Stimulated activated CD4-positive, alpha-beta T cell treated with anti-CD3 and anti-CD28 coated beads, Interleukin-2, amount 100 ng/mL, for 24 hours (primary cell): ENCODE measurements around the gene CACNB2.
"Not testable (repeated sequence)": the region's sequence is repeated elsewhere in the genome, so short reads cannot be mapped to it uniquely, and the experiment has no call there.

Source experiments
- DNase-seq, 2 donors: peaks; one replicate each; pipeline ENCODE4 v3.0.0-alpha.2; 2020

The CACNB2 gene

DNA sequence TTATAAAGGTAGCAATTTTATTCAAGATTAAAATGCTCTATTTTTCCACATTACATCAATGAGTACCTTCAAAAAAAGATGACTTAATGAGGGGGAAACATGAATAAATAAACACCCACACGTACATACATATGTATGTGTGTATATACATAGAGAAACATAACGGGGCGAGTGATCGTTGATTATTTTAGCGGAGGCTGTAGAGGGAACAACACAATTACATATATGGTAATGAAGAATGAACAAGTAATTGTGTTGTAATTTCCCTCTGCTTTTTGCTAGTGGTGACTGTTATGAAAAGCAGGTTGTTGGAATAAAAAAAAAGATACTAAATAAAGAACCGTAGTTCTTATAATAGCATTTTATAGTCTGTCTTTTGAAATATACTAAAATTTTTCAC is 63.2 kb downstream of the CACNB2 start:
- no peak for DNase-seq

DNA sequence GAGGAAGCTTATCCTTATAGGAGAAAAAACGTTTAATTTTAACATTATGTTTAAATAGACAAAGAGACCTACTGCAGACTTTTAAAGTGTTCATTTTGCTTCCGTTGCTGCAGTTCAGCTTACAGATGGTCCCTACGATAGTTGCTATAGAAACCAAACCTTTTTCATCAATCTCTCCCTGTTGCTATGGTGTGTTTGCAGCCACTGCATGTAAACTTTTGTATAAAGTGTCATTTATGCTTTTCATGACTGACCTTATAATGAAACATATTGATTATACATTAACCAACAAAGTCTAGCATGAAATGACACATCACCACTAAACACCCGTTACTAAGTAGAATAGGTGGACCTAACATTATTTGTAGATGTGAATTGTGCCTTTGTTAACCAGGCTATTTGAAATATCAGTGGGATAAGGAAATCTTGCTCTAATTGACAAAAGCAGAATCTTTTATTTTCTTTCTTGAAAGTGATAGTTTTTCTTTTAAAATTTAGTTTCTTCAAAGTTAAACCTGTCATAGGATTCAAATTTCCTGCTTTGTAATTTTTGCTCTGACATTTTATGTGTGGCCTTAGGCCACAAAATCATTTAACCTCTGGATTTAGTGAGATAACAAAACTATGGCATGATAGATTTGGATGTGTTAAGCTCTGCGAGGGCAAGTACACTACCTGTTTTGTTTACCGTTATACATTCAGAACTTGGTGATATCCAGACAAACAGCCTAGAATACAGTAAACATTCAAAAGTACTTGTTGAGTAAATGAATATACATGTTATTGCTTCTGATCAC is 64.0 kb downstream of the CACNB2 start:
- no peak for DNase-seq

DNA sequence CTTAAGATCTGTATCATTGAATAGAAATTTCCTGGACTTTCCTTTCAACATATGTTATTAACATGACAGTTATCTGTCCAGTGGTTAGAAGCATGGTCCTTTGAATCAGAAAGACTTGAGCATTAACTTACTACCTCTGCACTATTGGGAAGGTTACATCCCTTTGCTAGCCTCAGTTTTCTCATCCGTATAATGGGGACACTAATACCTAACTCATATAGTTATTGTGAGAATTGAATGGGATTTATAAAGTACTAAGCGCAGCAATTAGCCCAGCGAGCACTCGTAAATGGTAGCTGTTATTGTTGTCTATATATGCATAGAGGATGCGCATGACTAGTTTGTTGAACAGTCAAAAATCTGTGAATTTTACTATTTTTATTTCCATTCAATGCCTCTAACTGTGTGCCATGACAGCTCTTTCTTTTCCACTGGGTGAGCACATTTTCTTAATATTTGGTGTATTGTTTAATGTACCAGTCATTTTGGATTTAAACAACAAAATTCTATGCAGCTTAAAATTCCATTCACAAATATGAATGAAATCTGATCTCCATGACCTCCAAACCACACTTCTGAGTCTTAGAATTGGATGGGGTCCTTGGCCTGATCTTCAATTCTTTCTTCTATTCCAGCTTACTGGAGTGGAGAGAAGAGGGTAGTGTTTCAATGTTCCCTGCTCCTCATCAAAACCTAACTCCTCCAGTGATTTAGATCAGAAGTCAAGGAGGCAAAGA is 65.0 kb downstream of the CACNB2 start:
- DNase-seq = no peak

DNA sequence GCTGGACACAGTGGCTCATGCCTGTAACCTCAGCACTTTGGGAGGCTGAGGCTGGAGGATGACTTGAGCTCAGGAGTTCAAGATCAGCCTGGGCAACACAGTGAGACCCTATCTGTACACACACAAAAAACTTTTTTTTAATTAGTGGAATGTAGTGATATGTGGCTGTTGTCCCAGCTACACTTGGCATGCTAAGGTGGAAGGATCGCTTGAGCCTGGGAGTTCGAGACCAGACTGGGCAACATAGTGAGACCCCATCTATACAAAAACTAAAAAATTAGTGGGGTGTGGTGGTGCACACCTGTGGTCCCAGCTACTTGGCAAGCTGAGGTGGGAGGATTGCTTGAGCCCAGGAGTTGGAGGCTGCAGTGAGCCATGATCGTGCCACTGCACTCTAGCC is 68.0 kb downstream of the CACNB2 start:
- not testable (repeated sequence) for DNase-seq

DNA sequence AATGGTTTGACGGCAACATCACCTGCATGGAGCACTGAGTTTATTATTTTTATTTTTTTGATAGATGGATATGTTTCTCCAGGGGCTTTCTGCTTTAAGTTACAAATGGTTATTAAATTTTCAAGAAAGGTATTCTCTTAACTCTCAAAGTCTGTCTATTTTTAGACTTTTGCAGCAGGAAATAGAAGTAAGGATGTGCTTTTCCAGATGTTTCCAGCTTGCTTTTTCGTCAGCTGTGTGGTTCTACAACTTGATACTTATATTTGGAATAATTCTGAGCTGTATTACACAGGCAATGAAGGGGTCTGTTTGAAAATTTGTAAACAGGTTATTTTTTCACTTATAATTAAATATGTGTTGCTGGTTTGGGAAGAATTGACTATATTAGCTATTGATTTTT is 69.0 kb downstream of the CACNB2 start:
- DNase-seq = no peak

DNA sequence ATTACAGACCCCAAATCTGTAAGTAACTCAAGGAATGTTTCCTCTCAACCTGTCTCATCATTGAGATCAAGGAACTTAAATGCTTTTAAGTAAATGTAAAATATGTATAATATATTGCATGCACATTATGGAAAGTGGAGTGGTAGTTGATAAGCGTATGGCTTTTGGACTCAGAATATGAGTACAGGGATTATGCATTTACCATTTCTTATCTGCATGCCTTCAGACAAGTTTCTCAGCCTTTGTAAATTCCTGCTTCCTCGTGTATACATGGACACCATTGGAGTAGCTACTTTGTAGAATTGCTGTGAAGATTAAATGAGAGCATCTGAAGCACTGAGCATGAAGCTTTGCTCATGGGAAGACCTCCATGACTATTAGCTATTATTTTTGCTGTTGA is 70.5 kb downstream of the CACNB2 start:
- DNase-seq = no peak

DNA sequence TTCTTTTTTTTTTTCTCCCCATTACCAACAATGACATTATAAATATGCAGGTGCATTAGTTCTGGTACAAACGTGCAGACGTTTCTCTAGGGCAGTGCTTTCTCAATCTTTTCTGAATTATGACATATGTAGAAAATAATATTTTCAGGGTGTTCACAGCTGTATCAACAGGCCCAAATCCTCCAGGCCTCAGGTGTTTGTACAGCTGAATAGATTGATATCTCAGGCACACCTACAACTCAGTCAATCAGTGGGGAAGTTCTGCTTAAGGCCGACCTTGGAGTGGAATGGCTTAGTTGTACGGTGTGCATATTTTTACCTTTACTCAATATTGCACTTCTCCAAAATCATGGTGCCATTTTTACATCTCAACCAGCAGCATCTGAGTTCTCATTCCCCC is 71.6 kb downstream of the CACNB2 start:
- no peak for DNase-seq

DNA sequence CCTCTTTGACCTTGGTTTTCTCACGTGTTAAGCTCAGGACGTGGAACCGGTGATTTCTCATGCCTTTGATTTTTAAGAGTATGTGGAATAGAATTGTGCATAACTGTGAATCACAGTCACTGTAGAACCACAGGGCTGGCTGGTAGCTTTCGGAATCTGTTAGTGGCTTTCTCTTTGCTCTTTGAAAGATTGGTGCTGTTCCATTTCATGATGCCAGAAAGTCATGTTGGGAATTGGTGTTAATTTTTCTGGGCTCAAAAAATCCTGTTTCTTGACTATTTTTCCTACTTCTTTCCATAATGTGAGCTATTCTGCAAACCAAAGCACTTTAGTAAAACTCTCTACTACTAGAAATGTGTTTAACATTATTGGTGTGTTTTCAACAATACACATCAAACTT is 73.0 kb downstream of the CACNB2 start:
- no peak for DNase-seq

DNA sequence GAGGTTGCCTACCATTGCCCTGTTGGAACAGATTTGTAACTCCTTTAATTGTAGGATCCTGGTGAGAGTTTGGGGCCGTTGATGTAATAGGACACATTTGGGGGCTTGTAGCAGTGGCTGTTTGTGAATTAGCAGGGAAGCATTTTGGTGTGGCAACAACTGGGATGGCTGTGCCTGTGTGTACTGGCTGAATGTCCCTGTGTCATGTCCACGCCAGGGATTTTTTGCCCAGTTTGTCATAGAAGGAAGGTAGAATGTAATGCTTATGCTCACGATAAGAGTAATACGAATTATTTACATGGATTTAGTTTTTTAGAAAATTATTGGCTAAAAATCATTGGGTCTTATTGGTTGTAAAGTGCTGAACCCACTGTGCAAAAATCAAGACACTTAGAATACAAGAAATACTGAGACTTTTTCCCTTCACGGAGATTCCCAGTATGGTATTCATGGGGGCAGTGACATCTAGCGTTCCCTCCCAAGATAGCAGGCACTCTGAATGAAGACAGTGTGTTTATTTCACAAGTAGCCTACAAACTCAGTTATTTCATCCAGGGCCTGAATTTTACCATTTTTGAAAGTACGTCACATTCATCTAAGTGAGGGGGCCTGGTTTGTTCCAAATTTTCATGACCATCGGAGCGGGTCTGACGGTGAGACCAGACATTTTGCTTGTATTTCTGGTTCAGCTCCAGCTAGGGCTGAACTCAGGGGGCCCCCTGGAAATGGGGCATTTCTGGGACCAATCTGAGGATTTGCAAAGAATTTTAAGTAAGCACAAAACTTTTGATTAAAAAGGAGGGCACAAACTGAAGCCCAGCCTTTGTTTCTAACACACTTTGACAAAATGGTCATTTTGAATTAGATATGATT is 74.7 kb downstream of the CACNB2 start:
- DNase-seq = peak in 1 of 2 donors; percentile 17

DNA sequence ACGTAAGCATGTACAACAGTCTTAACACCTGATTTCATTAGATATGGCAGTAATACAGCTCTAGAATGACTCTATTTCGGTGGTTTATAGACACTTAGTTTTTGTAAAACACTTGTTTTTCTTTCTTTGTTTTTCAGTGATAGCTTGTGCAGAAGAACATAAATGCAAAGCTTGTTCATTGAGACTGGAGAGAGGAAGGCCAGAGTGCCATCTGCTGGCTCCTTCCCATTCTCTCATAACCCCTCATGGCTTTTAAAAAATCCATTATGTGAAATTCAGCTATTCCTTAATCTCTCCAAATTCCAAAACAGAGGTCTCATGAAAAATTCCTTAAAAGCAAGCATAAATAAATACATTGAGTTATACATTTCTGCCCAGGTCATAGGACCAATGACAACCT is 76.3 kb downstream of the CACNB2 start:
- no peak for DNase-seq

DNA sequence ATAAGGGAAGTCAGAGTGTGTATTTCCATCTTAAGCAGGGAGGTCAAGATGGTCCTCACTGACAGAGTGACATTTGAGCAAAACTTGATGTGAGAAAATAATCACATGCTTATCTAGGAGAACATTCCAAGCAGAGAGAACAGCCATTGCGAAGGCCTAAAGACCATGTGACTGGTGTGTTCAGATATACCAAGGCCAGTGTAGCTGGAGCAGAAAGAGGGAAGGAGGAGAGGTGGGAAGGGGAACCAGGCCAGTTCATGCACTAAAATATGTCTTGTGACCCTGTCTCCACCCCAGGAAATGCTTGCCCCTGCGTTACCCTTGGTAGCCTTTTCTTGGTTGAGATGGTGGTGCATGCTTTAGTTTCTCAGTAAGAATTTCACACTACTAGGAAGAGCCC is 77.4 kb downstream of the CACNB2 start:
- no peak for DNase-seq

DNA sequence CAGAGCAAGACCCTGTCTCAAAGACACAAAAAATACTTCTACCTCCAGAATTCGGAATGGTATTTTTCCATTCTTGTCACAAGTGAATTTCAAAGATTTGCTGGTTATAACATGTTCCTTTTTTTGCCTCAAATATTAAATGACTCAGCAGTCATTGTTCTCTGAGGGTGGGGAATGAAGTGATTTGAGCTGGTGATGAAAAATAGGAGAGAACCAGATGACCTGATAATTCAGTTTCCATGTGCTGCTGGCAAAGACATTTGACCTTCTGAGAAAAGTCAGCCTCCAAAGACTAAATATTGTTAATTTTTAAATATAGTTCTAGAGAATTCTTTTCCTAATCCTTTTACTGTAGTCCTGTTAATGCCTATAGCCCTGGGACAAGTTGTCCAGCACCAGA is 78.9 kb downstream of the CACNB2 start:
- DNase-seq = no peak

DNA sequence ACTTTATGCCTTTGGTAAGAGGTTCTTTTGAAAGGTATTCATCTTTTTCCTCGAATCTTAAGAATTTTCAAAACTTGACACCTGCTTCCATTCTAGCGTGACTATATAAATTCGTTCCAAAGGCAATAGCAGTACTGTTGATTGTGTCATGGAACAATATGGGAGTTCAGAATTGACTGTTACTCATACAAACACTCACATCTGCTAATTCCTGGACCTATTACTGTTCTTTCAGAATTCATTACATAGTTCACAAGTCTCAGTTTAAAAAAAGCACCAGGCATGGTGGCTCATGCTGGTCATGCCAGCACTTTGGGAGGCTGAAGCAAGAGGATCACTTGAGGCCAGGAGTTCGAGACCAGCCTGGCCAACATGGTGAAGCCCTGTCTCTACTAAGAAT is 80.9 kb downstream of the CACNB2 start:
- DNase-seq = no peak

DNA sequence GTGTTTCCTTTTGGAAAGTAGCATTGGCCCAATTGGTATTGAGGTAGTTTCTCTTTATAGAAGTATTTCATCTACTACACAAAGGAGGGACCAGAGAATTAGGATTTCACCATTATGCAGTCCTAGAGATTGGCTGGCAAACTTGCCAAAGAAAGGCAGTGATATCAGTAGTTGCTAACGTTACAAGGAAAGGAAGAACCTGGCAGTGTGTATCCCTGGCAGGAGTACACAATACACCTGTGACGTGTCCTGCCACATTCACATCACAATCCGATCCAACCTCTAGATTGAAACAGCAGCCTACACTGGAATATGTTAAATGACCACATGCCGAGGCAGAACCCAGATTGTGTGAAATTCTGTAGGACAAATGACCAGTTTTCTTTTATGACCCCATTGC is 81.7 kb downstream of the CACNB2 start:
- no peak for DNase-seq

DNA sequence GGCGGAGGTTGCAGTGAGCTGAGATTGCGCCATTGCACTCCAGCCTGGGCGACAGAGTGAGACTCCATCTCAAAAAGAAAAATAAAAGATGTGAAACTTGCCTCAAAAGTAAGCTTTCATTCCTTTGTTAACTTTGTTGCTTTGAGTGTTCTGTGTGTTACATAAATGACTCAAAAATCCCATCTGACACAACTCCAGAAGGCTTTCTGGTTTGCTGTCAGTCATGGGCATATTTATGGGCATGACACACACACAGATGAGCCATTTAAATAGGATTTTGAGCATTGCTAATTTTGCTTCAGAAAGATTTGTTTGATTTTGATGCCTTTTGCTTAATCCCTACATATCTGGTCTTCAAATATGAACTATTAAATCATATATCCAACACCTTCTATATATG is 82.6 kb downstream of the CACNB2 start:
- no peak for DNase-seq

DNA sequence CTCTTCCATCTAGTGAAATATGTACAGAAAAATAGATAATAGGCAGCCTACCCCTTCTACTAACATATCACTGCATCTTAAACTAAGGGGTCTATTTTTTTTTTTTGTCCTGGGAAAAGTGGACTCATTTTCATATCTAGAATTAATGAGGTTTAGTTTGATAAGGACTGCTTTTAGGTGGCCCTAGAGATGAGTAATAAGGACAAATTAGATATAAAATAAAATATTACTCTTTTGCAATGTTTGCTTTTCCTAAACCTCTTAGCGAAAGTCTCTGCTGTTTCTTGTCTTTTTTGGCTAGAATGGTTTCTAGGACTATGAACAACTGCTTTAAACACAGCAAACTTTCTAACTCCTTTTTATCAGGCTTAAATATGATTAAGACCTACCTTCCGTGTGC is 83.7 kb downstream of the CACNB2 start:
- DNase-seq = no peak

DNA sequence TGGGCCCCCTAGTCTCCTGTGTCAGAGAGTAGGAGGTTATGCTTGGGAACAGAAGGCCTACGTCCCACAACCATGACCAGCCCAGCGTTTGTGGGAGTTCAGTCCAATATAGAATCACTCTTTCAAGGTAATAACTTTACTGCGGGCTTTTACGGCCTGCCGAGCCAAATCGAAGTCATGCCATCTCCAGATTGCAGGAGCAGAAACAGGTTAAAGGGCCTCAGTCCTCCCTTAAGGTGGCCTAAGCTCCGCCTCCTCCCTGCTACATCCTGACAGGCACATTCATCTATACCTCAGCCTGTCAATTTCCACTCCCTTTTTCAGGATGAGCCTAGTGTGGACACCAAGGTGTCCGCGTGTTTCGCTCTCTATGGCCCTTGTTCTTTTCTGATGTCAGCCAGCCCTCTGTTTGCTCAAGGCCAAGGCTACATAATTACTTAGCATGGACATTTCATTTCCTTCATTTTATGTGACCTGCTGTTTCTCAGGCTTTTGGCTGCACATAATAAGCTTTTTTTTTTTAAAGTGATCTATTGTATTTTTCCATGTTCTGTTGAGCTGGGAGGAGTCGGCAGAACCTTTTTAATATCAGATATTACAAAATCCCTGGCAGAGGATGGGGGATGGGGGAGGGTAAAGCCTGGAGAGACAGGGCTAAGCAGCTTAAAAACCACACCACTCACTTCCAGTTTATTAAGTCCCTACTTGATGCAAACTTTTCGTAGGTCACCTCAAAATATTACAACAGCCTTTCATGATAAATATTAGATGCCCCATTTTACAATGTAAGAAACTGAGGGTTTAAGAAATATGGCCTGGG is 84.6 kb downstream of the CACNB2 start:
- DNase-seq = no peak

DNA sequence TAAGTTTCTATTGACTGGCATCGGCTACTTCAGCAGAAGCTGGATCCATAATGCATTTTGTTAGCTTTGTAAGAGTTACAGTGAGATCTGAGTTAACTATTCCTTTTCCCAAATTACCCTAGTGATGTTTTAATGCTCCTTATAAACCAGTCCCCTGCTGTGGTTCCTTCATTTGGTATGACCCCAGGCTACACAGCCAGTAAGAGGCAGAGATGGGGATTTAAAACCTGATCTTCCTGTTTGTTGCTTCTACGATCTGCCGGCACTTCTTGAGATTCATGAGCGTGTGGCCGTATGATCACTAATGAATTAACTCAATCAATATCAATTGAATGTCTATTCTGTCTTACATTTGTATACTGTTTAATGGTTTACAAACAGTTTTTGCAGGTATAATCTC is 86.1 kb downstream of the CACNB2 start:
- DNase-seq = no peak

DNA sequence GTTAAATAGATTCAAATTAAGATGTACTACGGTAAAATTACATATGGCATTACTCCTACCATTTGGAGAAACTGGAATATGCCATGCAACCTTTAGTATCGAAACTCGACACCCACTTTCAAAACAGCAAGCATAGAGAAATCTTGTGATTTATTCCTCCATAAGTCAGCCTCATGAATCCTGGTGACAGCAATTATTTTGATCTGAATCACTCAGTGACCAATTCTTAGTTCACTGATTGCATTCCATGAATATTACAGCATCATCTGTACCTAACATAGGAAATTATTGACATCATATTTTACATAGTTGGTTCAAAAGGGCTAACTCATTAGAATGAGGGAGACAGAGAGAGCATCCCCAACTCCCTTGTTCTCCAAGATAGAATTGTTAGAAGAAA is 89.6 kb downstream of the CACNB2 start:
- DNase-seq = no peak

DNA sequence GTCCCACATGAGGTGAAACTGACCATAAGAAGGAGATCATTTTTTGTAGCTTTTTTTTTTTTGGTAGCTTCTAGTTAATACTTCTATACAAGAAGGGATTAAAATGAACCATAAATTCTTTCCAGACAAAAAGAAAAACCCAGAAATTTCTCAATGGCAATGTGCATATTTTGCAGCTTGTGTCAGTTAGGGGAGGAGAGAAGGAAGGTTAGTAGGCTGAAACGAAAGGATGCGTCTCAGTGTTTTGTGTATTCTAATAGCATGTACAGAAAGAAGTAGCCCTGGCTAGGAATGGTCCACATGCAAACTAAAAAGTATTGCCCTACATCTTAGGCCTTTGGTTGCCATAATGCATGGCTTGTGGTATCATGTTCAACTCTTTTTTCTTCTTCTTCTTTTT is 90.6 kb downstream of the CACNB2 start:
- no peak for DNase-seq

DNA sequence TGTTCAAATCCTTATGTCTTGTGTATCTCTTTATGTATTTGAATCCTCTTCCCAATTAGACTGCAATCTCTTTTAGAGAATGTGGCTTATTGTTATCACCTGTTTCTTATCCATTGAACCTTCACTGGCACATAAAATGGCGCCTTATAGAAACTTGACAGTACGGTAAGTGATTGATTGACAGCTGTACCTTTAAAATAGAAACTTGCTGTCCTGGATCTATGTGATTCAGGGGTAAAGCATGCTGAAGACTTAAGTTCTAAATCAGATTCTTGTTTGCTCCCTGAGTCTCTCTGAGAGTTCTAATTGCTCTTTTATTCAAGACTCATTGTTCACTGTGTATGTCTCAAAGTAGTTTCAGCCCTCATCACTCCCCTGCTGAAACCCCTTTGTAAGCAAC is 91.3 kb downstream of the CACNB2 start:
- DNase-seq = no peak

DNA sequence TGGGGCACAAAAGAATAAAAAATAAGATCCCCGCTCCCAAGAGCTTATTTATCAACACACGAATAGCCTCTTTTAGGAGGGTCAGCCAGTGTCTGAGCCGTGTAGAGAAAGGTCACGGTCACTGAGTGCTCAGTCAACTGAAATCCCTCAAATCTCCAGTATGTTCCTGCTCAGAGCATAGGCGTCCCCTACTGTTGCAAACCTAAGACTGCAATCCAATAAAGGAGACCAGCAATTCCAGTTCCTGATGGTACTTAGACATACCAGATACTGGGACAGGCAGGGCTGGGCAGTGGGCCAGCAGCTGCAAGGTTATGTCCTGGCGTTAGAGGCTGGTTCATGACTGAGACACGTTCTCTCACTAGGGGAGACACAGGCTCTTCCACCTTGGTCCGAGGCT is 93.6 kb downstream of the CACNB2 start:
- DNase-seq = no peak

DNA sequence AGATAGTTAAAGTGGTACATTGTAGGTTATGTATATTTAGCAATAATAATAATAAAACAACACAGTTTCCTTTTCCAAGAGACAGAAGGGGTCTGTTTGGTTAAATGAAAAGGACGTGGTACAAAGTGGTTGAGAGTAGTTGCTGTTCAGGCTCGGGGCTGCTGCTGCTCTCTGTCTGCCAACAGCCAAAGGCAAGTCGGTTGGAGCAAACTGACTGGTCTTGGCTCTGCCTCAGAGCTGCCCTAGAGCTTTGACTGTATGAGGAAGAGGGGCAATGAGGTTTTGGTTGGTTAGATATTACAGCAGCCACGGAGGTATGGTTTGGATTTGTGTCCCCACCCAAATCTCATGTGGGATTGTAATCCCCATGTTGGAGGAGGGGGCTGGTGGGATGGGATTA is 95.3 kb downstream of the CACNB2 start:
- DNase-seq = no peak
